Gastroesophageal sphincter (tissue), 4 donors: ENCODE data around the gene TTLL12. TPM values are rescaled to one million over a fixed set of nuclear protein-coding genes. Genes with fewer than 3 reads are reported as not detected.

Experiments used
- ATAC-seq: fragments of 150-250 bp; one replicate; pipeline ENCODE4 v1.9.1; 2016; ENCODE audit warnings: mild to moderate bottlenecking, moderate library complexity
- H3K27ac ChIP-seq, 4 donors: fragments of 200-600 bp; sonication (generic) in 3 of 4; 1 replicate in 3 of 4; 2 replicates in 1 of 4; pipeline ENCODE4 v1.5.1; 2016 to 2019
- H3K27me3 ChIP-seq: fragments of 200-600 bp; sonication (generic); one replicate; pipeline ENCODE4 v1.5.1; 2019
- H3K36me3 ChIP-seq, 2 donors: fragments of 200-600 bp; sonication (generic); one replicate each; pipeline ENCODE4 v1.5.1; 2019; ENCODE audit warnings: control low read depth in 1 of 2
- H3K4me1 ChIP-seq, 3 donors: fragments of 200-600 bp; sonication (generic); 1 replicate in 2 of 3; 2 replicates in 1 of 3; pipeline ENCODE4 v1.5.1; 2016 to 2019; ENCODE audit warnings: control low read depth in 2 of 3
- H3K4me3 ChIP-seq, 2 donors: fragments of 200-600 bp; sonication (generic); one replicate each; pipeline ENCODE4 v1.5.1; 2019; ENCODE audit warnings: mild to moderate bottlenecking in 1 of 2, moderate library complexity in 1 of 2
- H3K9me3 ChIP-seq, 3 donors: fragments of 200-600 bp; sonication (generic); one replicate each; pipeline ENCODE4 v1.5.1; 2017 to 2019; ENCODE audit warnings: control low read depth in 2 of 3
- EP300 ChIP-seq: sonication (generic); formaldehyde crosslinking; IDR thresholded peaks from one replicate; pipeline ENCODE4 v1.6.1; 2017; ENCODE audit warnings: antibody characterized with exemption, mild to moderate bottlenecking
- POLR2A ChIP-seq, 2 donors: fragments of 450-650 bp; IDR thresholded peaks; one replicate each; pipeline ENCODE4 v1.6.1; 2017; ENCODE audit warnings: antibody characterized with exemption in 2 of 2, mild to moderate bottlenecking in 2 of 2, moderate library complexity in 1 of 2
- POLR2AphosphoS5 ChIP-seq: sonication (generic); formaldehyde crosslinking; IDR thresholded peaks from one replicate; pipeline ENCODE4 v1.6.1; 2017; ENCODE audit warnings: antibody characterized with exemption
- WGBS, 2 donors: methylation state at CpG; one replicate each; pipeline ENCODE4 v1.1.5; 2018; ENCODE audit warnings: low coverage in 1 of 2; 5-methylcytosine and 5-hydroxymethylcytosine counted together
- total RNA-seq, 4 donors: library from RNA; depleted of rRNA; stranded (reverse); fragments of >200 nt; gene quantifications; one replicate each; pipeline ENCODE4 v1.1.0, GENCODE V29; 2016
- TF ChIP-seq, protein P1 (sequence below), 4 experiments: fragments of 200-600 bp in 2 of 4; fragments of 450-650 bp in 2 of 4; sonication (generic) in 1 of 4; IDR thresholded peaks; one replicate each; pipeline ENCODE4 v1.5.1; 2017 to 2019; ENCODE audit warnings: antibody characterized with exemption in 4 of 4, mild to moderate bottlenecking in 2 of 4, moderate library complexity in 2 of 4

TTLL12 gene
- total RNA-seq, 4 donors from 2014 or later, result 20.8 to 34.5 (median 23.4) TPM

DNA sequence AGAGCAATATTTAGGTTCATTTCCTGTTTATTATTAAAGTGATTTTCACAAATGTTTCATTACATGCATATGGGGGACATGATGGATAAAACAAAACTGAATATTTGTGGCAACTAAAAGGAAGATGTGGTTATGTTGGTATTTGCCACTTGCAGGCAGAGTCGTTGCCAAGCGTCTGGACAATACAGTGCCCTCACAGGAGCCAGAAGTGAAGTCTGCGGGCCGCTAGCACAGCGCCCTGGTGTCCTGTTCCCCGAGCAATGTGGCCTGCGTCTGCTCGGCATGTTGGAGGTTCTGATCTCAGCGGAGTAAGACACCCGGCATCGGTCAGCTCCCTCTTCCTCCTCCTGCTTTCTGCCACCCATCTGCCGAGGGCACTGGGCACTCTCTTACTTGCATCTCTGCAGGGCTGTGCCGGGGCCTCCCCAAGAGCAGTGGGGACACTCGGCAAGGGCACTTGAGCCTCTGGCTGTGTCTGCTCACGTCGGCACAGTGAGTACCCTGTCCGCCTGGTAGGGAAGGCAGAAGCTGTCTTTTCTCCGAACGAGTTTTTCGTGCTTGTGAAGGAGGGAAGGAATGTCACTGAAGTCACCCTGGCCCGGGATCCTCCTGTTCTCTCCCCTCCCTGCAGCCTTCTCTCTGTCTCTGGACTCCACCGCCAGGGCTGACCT is 10.5 kb upstream of the TTLL12 start:
- TF ChIP-seq, protein P1, sequence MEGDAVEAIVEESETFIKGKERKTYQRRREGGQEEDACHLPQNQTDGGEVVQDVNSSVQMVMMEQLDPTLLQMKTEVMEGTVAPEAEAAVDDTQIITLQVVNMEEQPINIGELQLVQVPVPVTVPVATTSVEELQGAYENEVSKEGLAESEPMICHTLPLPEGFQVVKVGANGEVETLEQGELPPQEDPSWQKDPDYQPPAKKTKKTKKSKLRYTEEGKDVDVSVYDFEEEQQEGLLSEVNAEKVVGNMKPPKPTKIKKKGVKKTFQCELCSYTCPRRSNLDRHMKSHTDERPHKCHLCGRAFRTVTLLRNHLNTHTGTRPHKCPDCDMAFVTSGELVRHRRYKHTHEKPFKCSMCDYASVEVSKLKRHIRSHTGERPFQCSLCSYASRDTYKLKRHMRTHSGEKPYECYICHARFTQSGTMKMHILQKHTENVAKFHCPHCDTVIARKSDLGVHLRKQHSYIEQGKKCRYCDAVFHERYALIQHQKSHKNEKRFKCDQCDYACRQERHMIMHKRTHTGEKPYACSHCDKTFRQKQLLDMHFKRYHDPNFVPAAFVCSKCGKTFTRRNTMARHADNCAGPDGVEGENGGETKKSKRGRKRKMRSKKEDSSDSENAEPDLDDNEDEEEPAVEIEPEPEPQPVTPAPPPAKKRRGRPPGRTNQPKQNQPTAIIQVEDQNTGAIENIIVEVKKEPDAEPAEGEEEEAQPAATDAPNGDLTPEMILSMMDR (IDR thresholded peaks at IDR 0.05), result no peak
- TF ChIP-seq POLR2AphosphoS5, result no peak
- no peak for TF ChIP-seq POLR2A (IDR thresholded peaks at IDR 0.05)
- no peak for TF ChIP-seq EP300
- ATAC-seq, result no peak
- 41 to 66% methylated on average over 8 to 9 of the region's 22 CpGs for WGBS, 2 donors
- Histone ChIP-seq H3K36me3 (peaks cover 0 to 11% of the 10 kb centered on the region in 2 donors), H3K9me3 (no peaks in the 10 kb centered on the region), H3K27ac (no peak overlapping the region), H3K27me3 (peaks cover 12% of the 10 kb centered on the region), H3K4me1 (no peaks in the 10 kb centered on the region), H3K4me3 (no peak overlapping the region)

DNA sequence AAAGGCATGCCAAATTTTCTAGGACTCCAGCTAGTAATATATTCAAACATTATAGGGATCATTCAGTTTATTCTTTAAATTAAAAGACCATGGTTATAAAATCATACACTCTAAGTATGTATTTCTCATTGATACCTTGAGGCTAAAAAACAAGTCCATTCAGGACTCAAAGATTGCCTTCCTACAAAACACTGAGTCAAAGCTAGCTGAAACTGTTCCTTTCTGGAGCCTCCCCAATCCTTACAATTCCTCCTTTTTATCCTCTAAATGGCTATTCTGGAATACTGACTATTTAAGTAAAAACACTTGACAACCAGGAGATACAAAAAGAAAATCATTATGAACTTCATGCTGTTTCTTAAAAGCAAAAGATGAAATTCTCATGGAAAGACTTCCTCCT is 4.9 kb upstream of the TTLL12 start:
- Histone ChIP-seq H3K4me1 (peaks cover 0 to 7% (median 0%) of the 10 kb centered on the region in 3 donors), H3K27me3 (peaks cover 7% of the 10 kb centered on the region), H3K4me3 (no peak overlapping the region), H3K9me3 (no peaks in the 10 kb centered on the region), H3K27ac (no peak overlapping the region), H3K36me3 (no peaks in the 10 kb centered on the region)
- TF ChIP-seq, protein P1 (IDR thresholded peaks at IDR 0.05), result no peak
- TF ChIP-seq EP300, result no peak
- TF ChIP-seq POLR2A (IDR thresholded peaks at IDR 0.05), result no peak
- no peak for TF ChIP-seq POLR2AphosphoS5
- ATAC-seq, result no peak

DNA sequence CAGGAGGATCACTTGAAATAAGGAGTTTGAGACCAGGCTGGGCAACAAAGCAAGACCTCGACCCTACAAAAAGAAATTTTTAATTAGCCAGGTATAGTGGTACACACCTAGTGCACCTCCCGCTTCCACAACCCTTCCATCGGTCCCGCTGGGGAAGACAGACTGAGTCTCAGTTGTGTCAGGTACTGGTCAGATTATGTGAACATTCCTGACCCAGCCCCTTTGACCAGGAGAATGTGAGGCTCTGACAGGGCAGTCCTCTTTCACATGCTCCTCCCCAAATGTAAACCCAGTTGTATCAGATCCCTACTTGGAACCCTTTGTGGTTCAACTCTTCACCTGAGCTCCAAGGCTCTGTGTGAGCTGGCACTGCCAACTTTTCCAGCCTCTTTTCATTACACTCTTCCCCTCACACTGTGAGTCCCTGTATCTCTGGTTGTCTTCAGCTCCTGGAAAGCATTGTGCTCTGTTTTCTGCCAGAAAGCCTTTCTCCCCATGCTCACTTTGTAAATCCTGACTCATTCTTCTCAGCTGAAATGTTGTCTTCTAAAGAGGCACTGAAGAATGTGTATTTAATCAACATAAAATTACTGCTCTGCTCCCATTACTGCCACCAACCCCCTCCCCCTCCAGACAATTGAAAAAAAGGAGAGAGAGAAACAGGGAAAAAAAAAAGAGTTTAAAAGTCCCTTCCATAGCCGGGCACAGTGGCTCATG is 2.1 kb upstream of the TTLL12 start:
- H3K4me1 ChIP-seq, result peaks cover 0 to 30% (median 12%) of the 10 kb centered on the region in 3 donors
- no peak overlapping the region for H3K4me3 ChIP-seq
- H3K36me3 ChIP-seq, result no peaks in the 10 kb centered on the region
- no peak for ATAC-seq
- 82 to 84% methylated on average over 4 to 5 of the region's 5 CpGs for WGBS, 2 donors
- H3K9me3 ChIP-seq, result no peaks in the 10 kb centered on the region
- peaks cover 7% of the 10 kb centered on the region for H3K27me3 ChIP-seq
- H3K27ac ChIP-seq, result no peak overlapping the region
- TF ChIP-seq, protein P1 (IDR thresholded peaks at IDR 0.05), result no peak
- TF ChIP-seq EP300 (no peak), POLR2A (IDR thresholded peaks at IDR 0.05) (no peak), POLR2AphosphoS5 (no peak)

DNA sequence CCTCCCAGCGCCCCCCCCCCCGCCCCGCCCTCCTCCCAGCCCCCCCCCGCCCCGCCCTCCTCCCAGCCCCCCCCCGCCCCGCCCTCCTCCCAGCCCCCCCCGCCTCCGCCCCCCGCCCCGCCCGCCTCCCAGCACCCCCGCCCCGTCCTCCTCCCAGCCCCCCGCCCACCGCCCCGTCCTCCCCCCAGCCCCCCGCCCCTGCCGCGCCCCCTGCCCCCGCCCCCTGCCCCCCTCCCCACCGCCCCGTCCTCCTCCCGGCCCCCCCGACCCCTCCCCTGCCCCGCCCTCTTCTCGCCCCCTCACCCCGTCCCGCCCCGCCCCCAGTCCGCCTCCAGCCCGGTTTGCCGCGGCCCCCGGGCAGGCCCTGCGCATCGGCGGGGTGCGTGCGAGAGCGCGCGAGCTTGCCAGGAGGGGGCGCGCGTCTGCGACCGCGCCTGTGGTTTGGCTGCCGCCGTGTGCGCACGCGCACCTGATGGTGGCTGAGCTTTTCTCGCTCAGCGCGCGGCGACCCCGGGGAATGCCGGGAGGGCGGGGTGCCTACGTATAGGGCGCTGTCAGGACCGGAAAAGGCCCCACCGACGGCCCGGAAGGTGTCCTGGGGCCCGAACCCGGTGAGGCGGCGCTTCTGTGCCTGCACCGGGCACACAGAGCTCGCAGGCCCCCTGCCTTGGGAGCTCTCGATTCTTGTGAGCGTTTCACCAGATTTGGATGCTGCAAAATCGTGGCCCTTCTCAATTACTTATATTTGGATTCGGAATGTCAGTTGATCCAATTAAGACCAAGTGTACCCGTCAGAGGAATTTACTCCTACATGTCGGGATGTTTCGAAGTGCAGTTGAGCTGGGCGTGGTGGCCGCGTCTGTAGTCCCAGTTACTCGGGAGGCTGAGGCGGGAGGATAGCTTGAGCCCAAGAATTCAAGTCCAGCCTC is 501 bp upstream of the TTLL12 start:
- H3K9me3 ChIP-seq, result no peaks in the 10 kb centered on the region
- 26 to 33% methylated on average over 5 to 8 of the region's 86 CpGs for WGBS, 2 donors
- peak overlapping the region; percentile 46 to 87 for H3K4me3 ChIP-seq
- peak; percentile 96 for ATAC-seq
- TF ChIP-seq POLR2A (IDR thresholded peaks at IDR 0.05) (peak; percentile 37 to 59), EP300 (no peak), POLR2AphosphoS5 (peak; percentile 67)
- TF ChIP-seq, protein P1 (IDR thresholded peaks at IDR 0.05), result peak in 3 of 4 experiments; percentile 55 to 90 (median 74)
- peaks cover 0 to 8% of the 10 kb centered on the region in 2 donors for H3K36me3 ChIP-seq
- peaks cover 7% of the 10 kb centered on the region for H3K27me3 ChIP-seq
- peaks cover 0 to 30% (median 12%) of the 10 kb centered on the region in 3 donors for H3K4me1 ChIP-seq
- H3K27ac ChIP-seq, result peak overlapping the region; percentile 73 to 96 (median 89)
